Inferior parietal cortex (tissue), 1 donor: ENCODE measurements around the gene DOCK1.
"Not testable (repeated sequence)": the region's sequence is repeated elsewhere in the genome, so short reads cannot be mapped to it uniquely, and the experiment has no call there.

Experiments used
- DNase-seq: peaks from one replicate; pipeline ENCODE4 v3.0.0-alpha.2; 2016; ENCODE audit errors: extremely low spot score

Gene DOCK1

GRCh38 chr10:127275793-127276450 is 370.7 kb downstream of the DOCK1 start:
- no peak for DNase-seq

- no peak for DNase-seq
Observed at GRCh38 chr10:127276794-127277462, 371.7 kb downstream of the DOCK1 start.

GRCh38 chr10:127278001-127278400 is 372.8 kb downstream of the DOCK1 start:
- DNase-seq = no peak

- no peak for DNase-seq
Observed at GRCh38 chr10:127279334-127279774, 374.1 kb downstream of the DOCK1 start.

GRCh38 chr10:127280446-127280845 is 375.2 kb downstream of the DOCK1 start:
- no peak for DNase-seq

- DNase-seq = no peak
Observed at GRCh38 chr10:127283017-127283416, 377.8 kb downstream of the DOCK1 start.

- DNase-seq = no peak
Observed at GRCh38 chr10:127283576-127283975, 378.3 kb downstream of the DOCK1 start.

- no peak for DNase-seq
Observed at GRCh38 chr10:127290850-127291249, 385.6 kb downstream of the DOCK1 start.

GRCh38 chr10:127291329-127291728 is 386.1 kb downstream of the DOCK1 start:
- DNase-seq = no peak

GRCh38 chr10:127292888-127293287 is 387.7 kb downstream of the DOCK1 start:
- DNase-seq = no peak

- no peak for DNase-seq
Observed at GRCh38 chr10:127293640-127294039, 388.4 kb downstream of the DOCK1 start.

GRCh38 chr10:127296696-127297095 is 391.5 kb downstream of the DOCK1 start:
- no peak for DNase-seq

- DNase-seq = no peak
Observed at GRCh38 chr10:127298381-127298780, 393.2 kb downstream of the DOCK1 start.

- not testable (repeated sequence) for DNase-seq
Observed at GRCh38 chr10:127299192-127299591, 394.0 kb downstream of the DOCK1 start.

GRCh38 chr10:127299956-127300689 is 394.9 kb downstream of the DOCK1 start:
- no peak for DNase-seq

- no peak for DNase-seq
Observed at GRCh38 chr10:127300868-127301321, 395.7 kb downstream of the DOCK1 start.

GRCh38 chr10:127302343-127302742 is 397.1 kb downstream of the DOCK1 start:
- no peak for DNase-seq

GRCh38 chr10:127303105-127303504 is 397.9 kb downstream of the DOCK1 start:
- no peak for DNase-seq

GRCh38 chr10:127303746-127304145 is 398.5 kb downstream of the DOCK1 start:
- no peak for DNase-seq

GRCh38 chr10:127306479-127306878 is 401.3 kb downstream of the DOCK1 start:
- no peak for DNase-seq

GRCh38 chr10:127307338-127307737 is 402.1 kb downstream of the DOCK1 start:
- DNase-seq = no peak

- DNase-seq = no peak
Observed at GRCh38 chr10:127308031-127308430, 402.8 kb downstream of the DOCK1 start.

GRCh38 chr10:127309619-127310018 is 404.4 kb downstream of the DOCK1 start:
- DNase-seq = not testable (repeated sequence)
